ENCODE results near the gene GPSM3.
A peak's percentile ranks its signal among the peaks of the same experiment; 100 is the strongest.

The GPSM3 gene

GRCh38 chr6:32170294-32170693, 22.1 kb downstream of the GPSM3 start:
- no peak for DNase-seq

DNA sequence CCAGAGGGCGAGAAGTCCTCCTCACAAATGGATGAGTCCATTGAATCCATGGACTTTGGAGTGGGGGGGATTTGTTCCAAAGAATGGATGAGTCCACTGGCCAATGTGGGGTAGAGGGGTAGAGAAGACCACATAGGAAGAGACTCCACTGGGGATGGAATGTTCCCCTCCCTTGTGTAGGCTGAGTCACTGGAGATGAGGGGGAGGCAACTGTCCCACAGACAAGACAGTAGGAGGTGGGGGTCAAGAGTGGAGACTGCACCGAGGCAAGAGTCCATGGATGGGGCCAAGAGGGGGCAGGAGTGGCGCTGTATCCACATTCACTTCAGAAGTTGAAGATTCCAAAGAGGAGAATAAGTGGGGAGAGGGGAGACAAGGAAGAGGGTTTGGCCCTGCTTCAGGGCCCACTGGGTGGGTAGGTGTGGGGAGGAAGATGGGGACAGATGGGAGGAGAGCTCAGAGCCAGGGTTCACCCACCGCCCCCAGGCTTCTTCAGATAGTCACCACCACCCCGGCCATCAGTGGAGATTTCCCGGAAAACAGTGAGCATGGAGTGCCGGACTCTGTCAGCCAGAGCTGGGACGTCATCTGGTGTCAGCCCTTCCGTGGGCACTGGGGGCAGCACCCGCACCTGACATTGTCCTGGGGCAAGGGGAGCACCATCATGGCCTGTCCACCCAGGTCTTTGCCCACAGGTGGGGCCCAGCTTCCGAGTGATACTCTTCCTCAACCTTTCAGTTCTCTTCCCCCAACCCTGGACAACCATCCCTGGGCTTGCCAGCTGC, 23.4 kb downstream of the GPSM3 start:
- no peak for DNase-seq

DNA sequence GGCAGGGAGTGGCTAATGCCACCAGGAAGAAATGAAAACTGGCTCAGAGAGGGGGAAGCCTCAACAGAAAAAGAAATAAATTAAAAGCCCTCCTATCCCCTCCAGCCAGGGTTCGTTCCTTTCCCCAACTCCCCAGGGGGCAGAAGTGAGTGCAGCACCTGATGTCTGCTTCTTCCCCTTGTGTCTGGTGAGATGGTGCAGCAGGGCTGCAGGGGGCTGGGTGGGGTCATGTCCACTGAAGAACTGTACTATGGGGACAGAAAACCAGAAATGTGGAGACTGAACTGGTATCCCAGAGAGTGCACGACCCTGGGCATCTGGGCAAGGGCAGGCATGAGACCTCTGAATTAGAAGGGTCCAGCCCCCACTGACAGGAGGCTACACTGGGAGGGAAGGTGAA, 24.1 kb downstream of the GPSM3 start:
- DNase-seq, result no peak

GRCh38 chr6:32167761-32168262, 24.6 kb downstream of the GPSM3 start:
- no peak for DNase-seq

- DNase-seq, result no peak
Measured at GRCh38 chr6:32167154-32167760, 25.2 kb downstream of the GPSM3 start.

GRCh38 chr6:32166411-32167061, 25.9 kb downstream of the GPSM3 start:
- DNase-seq, result no peak

GRCh38 chr6:32164295-32164694, 28.1 kb downstream of the GPSM3 start, which contains the start of gene EGFL8:
TSS of gene EGFL8 (plus strand) at chr6:32164595. CDS start at chr6:32166166, 1,571 bp downstream.
- no peak for DNase-seq

GRCh38 chr6:32163559-32164258, 28.7 kb downstream of the GPSM3 start:
- DNase-seq, result no peak

- DNase-seq, result no peak
Measured at GRCh38 chr6:32158052-32158451, 34.4 kb downstream of the GPSM3 start.

DNA sequence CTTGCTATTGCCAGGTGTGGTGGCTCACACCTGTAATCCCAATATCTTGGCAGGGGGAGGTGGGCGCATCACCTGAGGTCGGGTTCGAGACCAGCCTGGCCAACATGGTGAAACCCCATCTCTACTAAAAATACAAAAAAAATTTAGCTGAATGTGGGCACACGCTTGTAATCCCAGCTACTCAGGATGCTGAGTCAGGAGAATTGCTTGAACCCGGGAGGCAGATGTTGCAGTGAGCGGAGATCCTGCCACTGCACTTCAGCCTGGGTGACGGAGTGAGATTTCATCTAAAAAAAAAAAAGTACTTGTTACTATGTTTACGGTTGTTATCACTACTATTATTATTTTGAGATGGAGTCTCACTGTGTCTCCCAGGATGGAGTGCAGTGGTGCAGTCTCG, 35.6 kb downstream of the GPSM3 start:
- no peak for DNase-seq

GRCh38 chr6:32154514-32155161, 37.8 kb downstream of the GPSM3 start:
- DNase-seq, result peak; percentile 61 to 63

- peak; percentile 79 to 84 for DNase-seq
Measured at GRCh38 chr6:32153564-32154513, 38.6 kb downstream of the GPSM3 start, which contains the start of gene PPT2. TSS of gene PPT2 (plus strand) at chr6:32154141. CDS start at chr6:32154595, 454 bp downstream.

DNA sequence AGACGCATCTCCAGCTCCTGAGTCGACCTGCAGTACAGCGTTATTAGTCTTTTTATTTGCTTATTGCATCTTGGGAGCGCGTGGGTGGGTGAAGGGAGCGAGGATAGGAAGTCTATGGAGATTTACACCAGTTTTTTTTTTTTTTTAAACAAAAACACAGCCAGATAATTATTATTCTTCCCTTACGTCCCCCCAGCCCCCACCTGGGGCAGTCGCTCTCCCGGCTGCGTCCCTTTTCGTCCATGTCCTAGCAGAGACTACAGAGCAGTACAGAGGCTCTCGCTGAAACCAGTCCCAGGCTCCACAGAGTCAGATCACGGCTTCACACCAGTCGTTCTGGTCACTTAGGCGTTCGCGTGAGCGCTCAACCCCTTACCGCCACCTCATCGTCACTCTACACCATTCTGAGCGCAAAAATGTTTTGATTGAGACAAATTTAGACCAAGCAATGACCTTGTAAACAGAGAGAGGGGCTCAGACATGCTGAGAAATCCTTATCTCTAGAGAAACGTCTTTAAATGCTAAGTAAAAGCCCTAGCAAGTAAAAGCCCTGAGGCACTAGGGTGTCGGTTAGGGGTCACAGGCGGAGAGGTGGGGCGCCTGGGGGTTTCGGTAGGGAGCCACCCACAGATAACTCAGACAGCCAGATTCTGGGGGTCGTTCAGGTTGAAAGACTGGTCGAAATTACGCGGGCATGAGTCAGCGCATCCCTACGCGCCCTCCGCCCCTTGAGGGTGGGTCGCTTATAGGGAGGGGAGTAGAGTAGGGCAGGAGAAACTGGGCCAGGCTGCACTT, 39.5 kb downstream of the GPSM3 start:
- no peak for DNase-seq

DNA sequence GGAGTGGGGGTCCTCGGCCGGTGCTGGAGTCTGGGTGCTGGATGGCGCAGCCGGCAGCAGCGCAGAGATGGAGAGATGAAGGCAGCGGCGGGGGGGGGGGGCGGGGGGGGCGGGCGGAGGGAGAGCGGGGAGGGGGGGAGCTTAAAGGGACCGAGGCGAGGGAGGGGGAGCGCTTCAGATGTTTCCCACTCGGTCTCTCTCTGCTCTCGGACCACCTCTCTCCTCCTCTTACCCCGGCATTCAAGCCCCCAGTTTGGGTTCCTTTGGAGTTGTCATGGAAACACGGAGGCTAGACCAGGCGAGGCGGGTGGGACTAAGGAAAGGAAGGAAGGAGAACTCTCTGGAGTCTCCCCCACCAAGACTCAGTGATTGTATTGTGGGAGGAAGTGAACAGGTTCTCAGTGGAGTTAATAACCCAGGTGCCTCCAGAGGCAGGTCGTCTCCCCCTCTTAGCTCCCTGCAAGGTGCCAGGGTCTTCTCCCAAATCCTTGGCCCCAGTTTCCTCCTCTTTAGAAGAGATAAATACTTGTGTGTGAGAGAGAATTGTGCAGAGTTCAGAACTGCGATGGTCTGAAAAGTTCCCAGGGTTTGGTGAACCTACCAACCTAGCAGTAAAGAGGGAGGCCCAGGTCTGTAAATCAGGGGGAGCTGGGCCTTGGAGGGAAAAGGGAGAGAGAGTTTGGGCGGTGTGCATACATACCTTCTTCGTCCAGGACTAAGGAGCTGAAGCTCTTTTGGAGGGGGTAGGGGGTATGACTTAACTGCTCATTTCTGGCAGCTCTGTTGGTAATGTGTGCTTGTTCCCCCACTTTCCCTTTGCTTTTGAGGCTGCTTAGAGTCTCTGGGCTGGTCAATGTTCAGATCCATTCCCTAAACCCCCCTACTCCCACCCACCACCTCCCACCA, 40.3 kb downstream of the GPSM3 start, which contains the start of gene PRRT1:
TSS of gene PRRT1 (minus strand) at position 77 of the 906 bp plus-strand sequence. CDS start 112 bp downstream, outside the sequence.
- DNase-seq, result no peak

GRCh38 chr6:32151181-32151862, 41.1 kb downstream of the GPSM3 start:
- no peak for DNase-seq

DNA sequence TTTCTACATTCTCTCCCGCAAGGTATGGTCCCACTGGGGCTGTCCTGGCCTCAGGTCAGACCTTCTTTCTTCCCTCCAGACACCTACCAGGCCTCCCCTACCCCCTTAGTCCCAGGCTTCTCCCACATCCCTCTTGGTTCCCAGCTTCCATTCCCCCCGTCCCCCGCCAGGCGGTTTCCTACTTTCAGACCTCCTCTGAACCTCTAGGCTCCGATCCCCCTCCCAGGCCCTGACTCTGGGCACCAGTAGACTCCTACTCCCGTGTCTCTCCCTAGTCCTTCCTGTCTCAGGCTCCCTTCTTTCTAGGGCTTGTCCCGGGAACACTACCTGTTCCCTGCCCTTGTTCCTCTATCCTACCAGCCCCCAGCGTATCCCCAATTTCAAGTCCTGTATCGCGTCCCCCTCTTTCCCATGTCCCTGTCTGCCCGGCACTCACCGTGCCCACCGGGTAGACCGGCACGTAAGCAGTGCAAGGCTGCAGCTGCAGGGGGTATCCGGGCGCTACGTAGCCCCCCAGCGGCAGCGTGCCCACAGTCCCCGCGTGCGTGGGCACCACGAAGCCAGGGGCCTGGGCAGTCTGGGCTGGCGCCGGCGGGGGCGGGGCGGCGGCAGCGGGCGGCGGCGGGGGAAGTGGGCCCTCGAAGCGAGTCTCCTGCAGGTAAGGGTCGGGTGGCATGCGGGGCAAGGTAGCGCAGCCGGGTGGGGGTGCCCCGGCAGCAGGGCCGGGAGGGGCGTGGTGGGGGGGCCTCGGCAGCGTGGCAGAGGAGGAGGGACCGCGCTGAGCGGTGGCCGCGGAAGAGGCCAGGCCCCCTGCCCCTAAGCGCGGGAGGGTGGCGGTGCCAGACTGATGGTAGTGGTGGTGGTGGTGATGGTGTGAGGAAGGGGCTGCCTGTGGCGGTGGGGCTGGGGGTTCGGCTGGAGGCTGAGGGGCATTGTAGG, 42.2 kb downstream of the GPSM3 start:
- DNase-seq, result no peak

GRCh38 chr6:32149092-32149755, 43.2 kb downstream of the GPSM3 start:
- no peak for DNase-seq
